Measurements from ENCODE around the gene ALMS1. TPM values are rescaled to one million over a fixed set of nuclear protein-coding genes. Genes with fewer than 3 reads are reported as not detected.

ALMS1 gene
- total and polyA plus RNA-seq, 2 of the 4 experiments (the other 2 are of a cell fraction): 20.8 to 52.8 TPM

DNA sequence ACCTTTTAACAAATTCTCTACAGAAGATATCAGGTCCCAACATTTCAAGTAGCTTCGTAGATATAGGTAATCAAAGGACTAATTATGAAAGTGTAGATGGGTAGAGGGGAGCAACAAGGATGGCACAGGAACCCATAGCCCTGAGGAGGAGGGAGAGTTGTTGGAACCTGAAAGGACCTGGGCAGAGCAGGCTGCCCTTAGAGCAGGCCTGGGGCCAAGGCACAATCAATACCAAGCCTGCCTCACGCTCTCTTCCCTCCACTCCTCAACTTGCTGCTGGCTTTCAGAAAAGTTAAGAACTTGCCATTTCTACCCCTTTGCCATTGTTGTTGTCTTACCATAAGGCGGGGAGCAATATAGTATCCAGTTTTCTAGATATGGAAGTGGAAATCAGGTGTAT is 266.7 kb downstream of the ALMS1 start:
- H3K9me1 ChIP-seq (ENCODE audit: insufficient read depth, low read length): no peaks in the 10 kb centered on the region
- H3K36me3 ChIP-seq (ENCODE audit: control insufficient read depth, insufficient read depth, low read length): no peaks in the 10 kb centered on the region
- TF ChIP-seq CEBPB (IDR thresholded peaks at IDR 0.05; ENCODE audit: low read depth, low read length) (no peak), RFX5 (IDR thresholded peaks at IDR 0.05; ENCODE audit: low read depth, low read length) (no peak), RAD21 (IDR thresholded peaks at IDR 0.05; ENCODE audit: low read length) (no peak), MXI1 (IDR thresholded peaks at IDR 0.05; ENCODE audit: borderline replicate concordance, low read depth, low read length) (no peak)
- TF ChIP-seq, protein P1, sequence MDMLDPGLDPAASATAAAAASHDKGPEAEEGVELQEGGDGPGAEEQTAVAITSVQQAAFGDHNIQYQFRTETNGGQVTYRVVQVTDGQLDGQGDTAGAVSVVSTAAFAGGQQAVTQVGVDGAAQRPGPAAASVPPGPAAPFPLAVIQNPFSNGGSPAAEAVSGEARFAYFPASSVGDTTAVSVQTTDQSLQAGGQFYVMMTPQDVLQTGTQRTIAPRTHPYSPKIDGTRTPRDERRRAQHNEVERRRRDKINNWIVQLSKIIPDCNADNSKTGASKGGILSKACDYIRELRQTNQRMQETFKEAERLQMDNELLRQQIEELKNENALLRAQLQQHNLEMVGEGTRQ (IDR thresholded peaks at IDR 0.05; ENCODE audit: low read depth, low read length): no peak
- H3K27me3 ChIP-seq (ENCODE audit: control insufficient read depth, insufficient read depth, low read length): peaks cover 3% of the 10 kb centered on the region; the same call in 1 of the 2 replicates
- H3K27ac ChIP-seq (ENCODE audit: insufficient read depth, low read length): no peak overlapping the region
- H4K91ac ChIP-seq (ENCODE audit: insufficient read depth, low read depth, low read length): no peak overlapping the region
- in situ Hi-C loops (cut with MboI; ENCODE audit: low sequenced_read_pairs): no loop called here
- no peak overlapping the region for H3K23ac ChIP-seq (ENCODE audit: low read depth, low read length)
- H4K8ac ChIP-seq (ENCODE audit: low read depth in 2 of 2, low read length in 2 of 2): no peak overlapping the region
- no peak overlapping the region for H3K4ac ChIP-seq (ENCODE audit: low read depth, low read length)
- intact Hi-C loops (cut with micrococcal nuclease): no loop called here
- no peaks in the 10 kb centered on the region for H3K79me1 ChIP-seq (ENCODE audit: low read depth in 1 of 2, low read length in 2 of 2)
- no peaks in the 10 kb centered on the region for H3K4me1 ChIP-seq (ENCODE audit: control insufficient read depth, insufficient read depth, low read length)
- no peak overlapping the region for H3K18ac ChIP-seq (ENCODE audit: low read depth, low read length)
- no peak for ATAC-seq (ENCODE audit: low read depth)
- no peak overlapping the region for H2BK120ac ChIP-seq (ENCODE audit: low read depth, low read length)
- WGBS, 2 experiments (ENCODE audit: extremely low coverage in 2 of 2, insufficient read length in 1 of 2): no CpG with 5 or more reads among the region's 3 CpGs
- dilution Hi-C loops (cut with HindIII; ENCODE audit: low sequenced_read_pairs, unreplicated experiment): no loop called here
- H3K9me3 ChIP-seq (ENCODE audit: control insufficient read depth, insufficient read depth, low read length): no peaks in the 10 kb centered on the region
- H2BK20ac ChIP-seq (ENCODE audit: low read depth, low read length): no peak overlapping the region
- no peak overlapping the region for H2AK9ac ChIP-seq (replicated peaks; ENCODE audit: low read depth, low read length, poor library complexity)
- BruUV-seq (replicated peaks): no TSS peak
- no peak overlapping the region for H3K9ac ChIP-seq (ENCODE audit: low read depth, low read length)
- H3K4me2 ChIP-seq (ENCODE audit: low read depth, low read length): no peak overlapping the region
- no peaks in the 10 kb centered on the region for H4K20me1 ChIP-seq (ENCODE audit: insufficient read depth, low read length)
- no peak overlapping the region for H2AK5ac ChIP-seq (ENCODE audit: low read depth, low read length)
- no peak overlapping the region for H3K4me3 ChIP-seq (ENCODE audit: insufficient read depth, low read depth, low read length)
- no peak overlapping the region for H2BK5ac ChIP-seq (ENCODE audit: low read depth, low read length, poor library complexity, severe bottlenecking)
- H2AFZ ChIP-seq (replicated peaks; ENCODE audit: low read length, poor library complexity): no peak overlapping the region
- no peak overlapping the region for H4K5ac ChIP-seq (ENCODE audit: low read depth, low read length)
- no peak overlapping the region for H3K56ac ChIP-seq (ENCODE audit: extremely low read depth, insufficient read depth, low read length)
- no peak overlapping the region for H3K14ac ChIP-seq (replicated peaks; ENCODE audit: low read depth, low read length)
- CTCF ChIA-PET: no interaction called here
- POLR2A ChIA-PET (ENCODE audit: unreplicated experiment): no interaction called here
- no peak for DNase-seq
- no peak overlapping the region for H2BK15ac ChIP-seq (ENCODE audit: low read depth, low read length)

Data from IMR-90 (cell line).